A549 (cell line): ENCODE measurements around the gene BTAF1. TPM values are rescaled to one million over a fixed set of nuclear protein-coding genes. Genes with fewer than 3 reads are reported as not detected.
A peak's percentile ranks its signal among the peaks of the same experiment; 100 is the strongest.

ENCODE experiments used
- ATAC-seq, 2 experiments: fragments of 200-7000 bp in 1 of 2; fragments of >200 bp in 1 of 2; cut with Nextera tagmentation in 1 of 2; cut with Tn5 transposase in 1 of 2; 3 replicates each; pipeline versions ENCODE4 v1.8.0 to v1.9.1; 2018 to 2020; ENCODE audit warnings: mild to moderate bottlenecking in 1 of 2, moderate library complexity in 1 of 2
- CTCF ChIA-PET: fragments of 300-600 bp; sonication (Branson Sonifier 250); formaldehyde crosslinking; extraction: SDS; loops from one replicate; lab custom pipeline; 2021; ENCODE audit warnings: antibody characterized with exemption, inconsistent platforms; lab: Yijun Ruan, JAX
- POLR2A ChIA-PET: fragments of 350-600 bp; formaldehyde crosslinking; extraction: SDS; loops from one replicate; lab custom pipeline; 2021; ENCODE audit warnings: antibody characterized with exemption, inconsistent platforms; lab: Yijun Ruan, JAX
- DNase-seq, 2 experiments: peaks; one replicate each; pipeline versions ENCODE4 v3.0.0 to v3.0.0-alpha.2; 2011 to 2016; ENCODE audit warnings: low read depth in 1 of 2, low spot score in 1 of 2
- FAIRE-seq: peaks from 2 replicates; lab custom pipeline; 2011; peaks lifted over from hg19 to GRCh38; lab: Jason Lieb, UNC
- H3K27ac ChIP-seq, 2 experiments: fragments of >200 bp; sonication (Bioruptor Twin); formaldehyde crosslinking; 3 replicates each; pipeline ENCODE4 v1.5.1; 2016 to 2017
- H3K4me1 ChIP-seq: fragments of >200 bp; sonication (Bioruptor Twin); formaldehyde crosslinking; 3 replicates; pipeline ENCODE4 v1.6.1; 2016
- H3K4me2 ChIP-seq: fragments of >200 bp; sonication (Bioruptor Twin); formaldehyde crosslinking; 3 replicates; pipeline ENCODE4 v1.6.1; 2016
- H3K4me3 ChIP-seq: fragments of >200 bp; sonication (Bioruptor Twin); formaldehyde crosslinking; 3 replicates; pipeline ENCODE4 v1.5.1; 2016
- H3K9me3 ChIP-seq: fragments of >200 bp; sonication (Bioruptor Twin); formaldehyde crosslinking; 3 replicates; pipeline ENCODE4 v1.6.1; 2016
- CBX2 ChIP-seq: fragments of 200-600 bp; sonication (generic); IDR thresholded peaks from 2 replicates; pipeline ENCODE4 v1.6.1; 2016; ENCODE audit warnings: low read depth, mild to moderate bottlenecking, borderline replicate concordance
- CBX8 ChIP-seq: fragments of 200-600 bp; sonication (generic); IDR thresholded peaks from 2 replicates; pipeline ENCODE4 v1.6.1; 2016
- CEBPB ChIP-seq, 2 experiments: fragments of >200 bp in 1 of 2; sonication (Bioruptor Twin) in 1 of 2; formaldehyde crosslinking in 1 of 2; IDR thresholded peaks; 2 replicates each; pipeline ENCODE4 v1.6.1; 2012 to 2016
- CHD2 ChIP-seq: fragments of 150-350 bp; IDR thresholded peaks from 2 replicates; pipeline ENCODE4 v1.6.1; 2014; ENCODE audit warnings: low read length; ENCODE audit not compliant: partially characterized antibody
- FOSB ChIP-seq: fragments of 250-450 bp; sonication (Bioruptor Pico); IDR thresholded peaks from 2 replicates; pipeline ENCODE4 v1.5.0; 2020; ENCODE audit warnings: mild to moderate bottlenecking, moderate library complexity
- FOSL2 ChIP-seq, 2 experiments: fragments of 450-650 bp in 1 of 2; fragments of >200 bp in 1 of 2; sonication (Bioruptor Twin) in 1 of 2; formaldehyde crosslinking; IDR thresholded peaks; 2 replicates each; pipeline versions ENCODE4 v1.5.0 to v1.6.1; 2016 to 2020; ENCODE audit warnings: mild to moderate bottlenecking in 1 of 2, moderate library complexity in 1 of 2
- GATA3 ChIP-seq: IDR thresholded peaks from 2 replicates; pipeline ENCODE4 v1.6.1; 2012; ENCODE audit warnings: borderline replicate concordance
- HDAC2 ChIP-seq: fragments of 200-600 bp; sonication (generic); IDR thresholded peaks from 2 replicates; pipeline ENCODE4 v1.6.1; 2016
- HOXB13 ChIP-seq: fragments of 250-450 bp; sonication (Bioruptor Pico); IDR thresholded peaks from 2 replicates; pipeline ENCODE4 v1.5.0; 2020; ENCODE audit warnings: low read depth, mild to moderate bottlenecking, moderate library complexity
- HOXB5 ChIP-seq: fragments of 250-450 bp; sonication (Bioruptor Pico); IDR thresholded peaks from 2 replicates; pipeline ENCODE4 v1.5.0; 2020; ENCODE audit warnings: mild to moderate bottlenecking, moderate library complexity
- JUN ChIP-seq, 2 experiments: fragments of >200 bp; sonication (Bioruptor Twin); formaldehyde crosslinking; IDR thresholded peaks; 2 replicates in 1 of 2; 3 replicates in 1 of 2; pipeline ENCODE4 v1.6.1; 2016 to 2017
- JUNB ChIP-seq: fragments of >200 bp; sonication (Bioruptor Twin); formaldehyde crosslinking; IDR thresholded peaks from 2 replicates; pipeline ENCODE4 v1.6.1; 2016
- MAFK ChIP-seq: fragments of 450-650 bp; IDR thresholded peaks from 2 replicates; pipeline ENCODE4 v1.6.1; 2014; ENCODE audit not compliant: partially characterized antibody
- MAZ ChIP-seq: fragments of 150-350 bp; IDR thresholded peaks from 2 replicates; pipeline ENCODE4 v1.6.1; 2014; ENCODE audit warnings: antibody characterized with exemption, low read depth, low read length, borderline replicate concordance
- NFE2L2 ChIP-seq: fragments of 150-350 bp; conservative IDR thresholded peaks from 2 replicates; pipeline ENCODE4 v1.6.1; 2014; ENCODE audit warnings: low read length
- PHF8 ChIP-seq: fragments of 200-600 bp; sonication (generic); IDR thresholded peaks from 2 replicates; pipeline ENCODE4 v1.6.1; 2016; ENCODE audit warnings: low read depth, mild to moderate bottlenecking, antibody characterized with exemption, moderate library complexity, borderline replicate concordance
- RAD21 ChIP-seq, 2 experiments: fragments of >200 bp in 1 of 2; sonication (Bioruptor Twin) in 1 of 2; formaldehyde crosslinking in 1 of 2; IDR thresholded peaks in 1 of 2; conservative IDR thresholded peaks in 1 of 2; 2 replicates in 1 of 2; 3 replicates in 1 of 2; pipeline ENCODE4 v1.6.1; 2012 to 2018; ENCODE audit warnings: inconsistent platforms in 1 of 2
- SMC3 ChIP-seq: fragments of >200 bp; sonication (Bioruptor Twin); formaldehyde crosslinking; IDR thresholded peaks from 3 replicates; pipeline ENCODE4 v1.6.1; 2018; ENCODE audit warnings: inconsistent platforms
- SREBF2 ChIP-seq: fragments of 450-650 bp; IDR thresholded peaks from 2 replicates; pipeline ENCODE4 v1.6.1; 2014; ENCODE audit warnings: mild to moderate bottlenecking, moderate library complexity
- TFCP2L1 ChIP-seq: fragments of 250-450 bp; sonication (Bioruptor Pico); IDR thresholded peaks from 2 replicates; pipeline ENCODE4 v1.5.0; 2021; ENCODE audit warnings: mild to moderate bottlenecking
- TP53 ChIP-seq: fragments of 250-450 bp; sonication (Bioruptor Pico); IDR thresholded peaks from 2 replicates; pipeline ENCODE4 v1.5.0; 2021; ENCODE audit warnings: mild to moderate bottlenecking, moderate library complexity
- ZSCAN20 ChIP-seq: fragments of 250-450 bp; sonication (Bioruptor Pico); IDR thresholded peaks from 2 replicates; pipeline ENCODE4 v1.8.0; 2022; ENCODE audit warnings: mild to moderate bottlenecking, moderate library complexity
- WGBS: methylation state at CpG from one replicate; pipeline ENCODE4 v1.1.6; 2017; ENCODE audit errors: missing lambda C conversion rate; 5-methylcytosine and 5-hydroxymethylcytosine counted together
- polyA plus RNA-seq, 4 experiments: library from polyadenylated mRNA; depleted of rRNA in 3 of 4; stranded (reverse); fragments of >200 nt; fragmentation: RNase III in 1 of 4; extraction: RNeasy Plus Mini Kit Qiagen cat#74134 plus additional on column Dnase treatment in 1 of 4; gene quantifications; 2 replicates in 3 of 4; 3 replicates in 1 of 4; pipeline ENCODE4 v1.2.3, GENCODE V29; 2011 to 2017
- TF ChIP-seq, protein P1 (sequence below): fragments of >200 bp; sonication (Bioruptor Twin); formaldehyde crosslinking; IDR thresholded peaks from 3 replicates; pipeline ENCODE4 v1.6.1; 2016
- TF ChIP-seq, protein P2 (sequence below): IDR thresholded peaks from 2 replicates; pipeline ENCODE4 v1.6.1; 2012
- TF ChIP-seq, protein P3 (sequence below): IDR thresholded peaks from 2 replicates; pipeline ENCODE4 v1.6.1; 2012; ENCODE audit warnings: low read depth, borderline replicate concordance
- TF ChIP-seq, protein P4 (sequence below): fragments of 150-350 bp; IDR thresholded peaks from 2 replicates; pipeline ENCODE4 v1.6.1; 2014; ENCODE audit warnings: low read depth, mild to moderate bottlenecking, low read length
- TF ChIP-seq, protein P5 (sequence below): fragments of 250-450 bp; sonication (Bioruptor Pico); IDR thresholded peaks from 2 replicates; pipeline ENCODE4 v1.5.0; 2021; ENCODE audit warnings: mild to moderate bottlenecking, moderate library complexity, borderline replicate concordance

BTAF1 gene
- polyA plus RNA-seq, 2 of the 4 experiments (the other 2 are of a cell fraction) = 16.7 to 54.7 TPM

DNA sequence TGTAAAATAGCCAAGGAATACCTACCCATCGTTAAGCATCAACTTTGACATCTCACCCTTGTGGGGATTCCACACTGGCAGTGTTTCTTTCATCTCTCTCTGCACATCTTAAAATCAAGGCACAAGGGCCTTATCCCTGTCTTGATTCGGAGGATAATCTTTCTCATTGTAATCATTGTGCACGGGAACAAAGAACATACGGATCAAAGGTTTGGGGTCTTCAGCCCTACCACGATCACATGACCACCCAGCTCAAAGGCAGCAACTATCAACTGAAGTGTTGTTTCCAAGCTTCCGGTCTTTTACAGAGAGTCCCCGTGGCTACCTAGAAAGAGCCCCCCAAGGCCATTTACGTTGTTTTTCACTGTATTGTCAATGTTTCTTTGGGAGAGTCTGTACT, 26.1 kb upstream of the BTAF1 start:
- no peak for DNase-seq
- ChIA-PET POLR2A (no interaction called here), CTCF (interaction anchor here (0.6 to 5.2 kb wide), 2 partner anchors 11 to 150 kb away, joined by 3 to 23 read pairs; partner anchors contain the start of gene FGFBP3)
- Histone ChIP-seq H3K4me1 (peaks cover 14% of the 10 kb centered on the region), H3K4me2 (no peak overlapping the region), H3K4me3 (no peak overlapping the region), H3K9me3 (no peaks in the 10 kb centered on the region), H3K27ac (no peak overlapping the region)
- no peak for FAIRE-seq
- WGBS = 55% methylated on average over 8 of the region's 8 CpGs
- no peak for TF ChIP-seq TFCP2L1 (CRISPR knock-in tag)
- TF ChIP-seq MAZ = no peak
- TF ChIP-seq HOXB13 = no peak
- TF ChIP-seq ZSCAN20 (CRISPR knock-in tag) = no peak
- TF ChIP-seq TP53 = no peak
- TF ChIP-seq NFE2L2 = no peak
- TF ChIP-seq MAFK = no peak
- no peak for TF ChIP-seq SMC3
- TF ChIP-seq, protein P1, sequence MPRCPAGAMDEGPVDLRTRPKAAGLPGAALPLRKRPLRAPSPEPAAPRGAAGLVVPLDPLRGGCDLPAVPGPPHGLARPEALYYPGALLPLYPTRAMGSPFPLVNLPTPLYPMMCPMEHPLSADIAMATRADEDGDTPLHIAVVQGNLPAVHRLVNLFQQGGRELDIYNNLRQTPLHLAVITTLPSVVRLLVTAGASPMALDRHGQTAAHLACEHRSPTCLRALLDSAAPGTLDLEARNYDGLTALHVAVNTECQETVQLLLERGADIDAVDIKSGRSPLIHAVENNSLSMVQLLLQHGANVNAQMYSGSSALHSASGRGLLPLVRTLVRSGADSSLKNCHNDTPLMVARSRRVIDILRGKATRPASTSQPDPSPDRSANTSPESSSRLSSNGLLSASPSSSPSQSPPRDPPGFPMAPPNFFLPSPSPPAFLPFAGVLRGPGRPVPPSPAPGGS = no peak
- no peak for ATAC-seq

DNA sequence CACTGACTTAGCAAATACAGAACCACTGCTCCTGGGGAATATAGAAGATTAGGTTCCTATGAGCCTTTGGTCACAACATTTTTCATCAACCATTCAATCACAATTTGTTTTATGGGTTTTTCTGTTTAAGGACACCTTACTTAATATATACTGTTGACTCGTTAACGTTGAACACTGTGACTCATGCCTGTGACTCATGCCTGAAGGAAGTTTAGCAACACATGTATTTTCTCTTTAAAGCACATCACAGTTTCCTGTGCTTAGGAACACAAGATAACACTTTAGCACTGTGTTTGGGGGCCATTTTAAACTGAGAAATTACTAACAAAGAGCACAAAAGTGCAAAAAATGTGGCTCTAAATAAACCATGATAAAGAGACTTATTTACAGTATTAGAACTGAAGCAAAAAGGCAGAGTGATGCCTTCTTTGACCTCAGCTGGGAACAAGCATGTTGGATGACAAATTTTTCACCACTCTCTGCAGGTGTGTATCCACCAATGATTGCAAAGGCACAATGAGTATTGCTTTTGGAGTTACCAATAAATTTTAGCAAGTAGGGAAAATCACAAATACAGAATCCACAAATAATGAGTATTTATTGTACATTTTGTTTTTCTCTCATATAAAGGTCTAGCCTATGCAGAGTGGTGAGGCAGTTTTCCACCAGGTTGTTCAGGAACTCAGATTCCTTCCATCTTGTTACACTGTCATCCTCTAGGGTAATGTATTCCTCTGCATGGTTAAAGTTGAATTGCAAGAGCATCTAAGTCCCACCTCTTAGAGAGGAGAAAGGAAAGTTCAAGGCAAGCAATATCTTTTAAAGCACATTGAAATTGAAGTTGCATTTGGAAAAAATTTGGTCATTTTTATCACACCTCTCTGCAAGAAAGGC, 21.5 kb upstream of the BTAF1 start:
- H3K4me1 ChIP-seq = peaks cover 18% of the 10 kb centered on the region
- no peaks in the 10 kb centered on the region for H3K9me3 ChIP-seq
- H3K4me3 ChIP-seq = no peak overlapping the region
- peak overlapping the region; percentile 60 for H3K4me2 ChIP-seq
- FAIRE-seq (peak; percentile 46), DNase-seq (peak; percentile 45 to 80), ATAC-seq (peak; percentile 93 to 97)
- POLR2A ChIA-PET = no interaction called here
- 3% methylated on average over 2 of the region's 2 CpGs for WGBS
- CTCF ChIA-PET = interaction anchor here (0.9 to 1.6 kb wide), 2 partner anchors 11 to 20 kb away, joined by 3 read pairs; no protein-coding TSS in a partner anchor
- TF ChIP-seq GATA3 (peak; percentile 54; the same call in 1 of the 2 replicates), CBX2 (no peak), HDAC2 (no peak), FOSL2 (IDR thresholded peaks at IDR 0.05) (peak; percentile 97), FOSL2 (CRISPR knock-in tag; IDR thresholded peaks at IDR 0.05) (peak; percentile 99), CBX8 (no peak), HOXB5 (CRISPR knock-in tag) (no peak), PHF8 (no peak), CEBPB (IDR thresholded peaks at IDR 0.05) (peak; percentile 73 to 92), FOSB (no peak), JUN (IDR thresholded peaks at IDR 0.05) (peak in 1 of 2 experiments; percentile 35; a peak in 1 of 5 replicates), RAD21 (conservative IDR thresholded peaks at IDR 0.05 in 1 of 2, IDR thresholded peaks at IDR 0.05 in 1 of 2) (no peak), JUNB (peak; percentile 89), CHD2 (no peak), NFE2L2 (no peak), SREBF2 (no peak), TP53 (no peak)
- TF ChIP-seq, protein P2, sequence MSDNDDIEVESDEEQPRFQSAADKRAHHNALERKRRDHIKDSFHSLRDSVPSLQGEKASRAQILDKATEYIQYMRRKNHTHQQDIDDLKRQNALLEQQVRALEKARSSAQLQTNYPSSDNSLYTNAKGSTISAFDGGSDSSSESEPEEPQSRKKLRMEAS = peak; percentile 52; the same call in 1 of the 2 replicates
- TF ChIP-seq, protein P3, sequence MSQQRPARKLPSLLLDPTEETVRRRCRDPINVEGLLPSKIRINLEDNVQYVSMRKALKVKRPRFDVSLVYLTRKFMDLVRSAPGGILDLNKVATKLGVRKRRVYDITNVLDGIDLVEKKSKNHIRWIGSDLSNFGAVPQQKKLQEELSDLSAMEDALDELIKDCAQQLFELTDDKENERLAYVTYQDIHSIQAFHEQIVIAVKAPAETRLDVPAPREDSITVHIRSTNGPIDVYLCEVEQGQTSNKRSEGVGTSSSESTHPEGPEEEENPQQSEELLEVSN = no peak
- TF ChIP-seq, protein P1 = no peak
- TF ChIP-seq, protein P4, sequence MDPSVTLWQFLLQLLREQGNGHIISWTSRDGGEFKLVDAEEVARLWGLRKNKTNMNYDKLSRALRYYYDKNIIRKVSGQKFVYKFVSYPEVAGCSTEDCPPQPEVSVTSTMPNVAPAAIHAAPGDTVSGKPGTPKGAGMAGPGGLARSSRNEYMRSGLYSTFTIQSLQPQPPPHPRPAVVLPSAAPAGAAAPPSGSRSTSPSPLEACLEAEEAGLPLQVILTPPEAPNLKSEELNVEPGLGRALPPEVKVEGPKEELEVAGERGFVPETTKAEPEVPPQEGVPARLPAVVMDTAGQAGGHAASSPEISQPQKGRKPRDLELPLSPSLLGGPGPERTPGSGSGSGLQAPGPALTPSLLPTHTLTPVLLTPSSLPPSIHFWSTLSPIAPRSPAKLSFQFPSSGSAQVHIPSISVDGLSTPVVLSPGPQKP = no peak
- TF ChIP-seq, protein P5, sequence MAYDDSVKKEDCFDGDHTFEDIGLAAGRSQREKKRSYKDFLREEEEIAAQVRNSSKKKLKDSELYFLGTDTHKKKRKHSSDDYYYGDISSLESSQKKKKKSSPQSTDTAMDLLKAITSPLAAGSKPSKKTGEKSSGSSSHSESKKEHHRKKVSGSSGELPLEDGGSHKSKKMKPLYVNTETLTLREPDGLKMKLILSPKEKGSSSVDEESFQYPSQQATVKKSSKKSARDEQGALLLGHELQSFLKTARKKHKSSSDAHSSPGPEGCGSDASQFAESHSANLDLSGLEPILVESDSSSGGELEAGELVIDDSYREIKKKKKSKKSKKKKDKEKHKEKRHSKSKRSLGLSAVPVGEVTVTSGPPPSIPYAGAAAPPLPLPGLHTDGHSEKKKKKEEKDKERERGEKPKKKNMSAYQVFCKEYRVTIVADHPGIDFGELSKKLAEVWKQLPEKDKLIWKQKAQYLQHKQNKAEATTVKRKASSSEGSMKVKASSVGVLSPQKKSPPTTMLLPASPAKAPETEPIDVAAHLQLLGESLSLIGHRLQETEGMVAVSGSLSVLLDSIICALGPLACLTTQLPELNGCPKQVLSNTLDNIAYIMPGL (CRISPR knock-in tag) = no peak
- H3K27ac ChIP-seq = peak overlapping the region; percentile 31 to 61; a peak in 4 of 6 replicates
